ENCODE results near the gene KANK2. TPM values are rescaled to one million over a fixed set of nuclear protein-coding genes. Genes with fewer than 3 reads are reported as not detected.

Gene KANK2
- total RNA-seq, 4 donors from 2014 or later, result 177 to 241 (median 222) TPM

DNA sequence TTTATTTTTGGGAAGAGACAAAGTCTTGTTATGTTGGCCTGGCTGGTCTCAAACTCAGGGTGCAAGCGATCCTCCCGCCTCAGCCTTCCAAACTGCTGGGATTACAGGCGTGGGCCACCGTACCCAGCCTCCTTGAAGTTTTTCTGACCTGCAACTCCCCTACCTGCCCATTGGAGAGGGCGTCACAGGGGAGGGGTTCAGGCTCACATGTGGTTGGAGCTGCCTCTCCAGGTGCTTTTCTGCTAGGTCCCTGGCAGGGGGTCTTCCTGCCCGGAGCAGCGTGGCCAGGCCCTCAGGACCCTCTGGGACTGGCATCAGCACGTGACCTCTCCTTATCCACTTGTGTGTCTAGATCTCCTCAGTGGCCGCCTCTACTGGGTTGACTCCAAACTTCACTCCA lies 80.8 kb downstream of the KANK2 start:
- no peak for TF ChIP-seq POLR2A (IDR thresholded peaks at IDR 0.05)
- TF ChIP-seq, protein P1, sequence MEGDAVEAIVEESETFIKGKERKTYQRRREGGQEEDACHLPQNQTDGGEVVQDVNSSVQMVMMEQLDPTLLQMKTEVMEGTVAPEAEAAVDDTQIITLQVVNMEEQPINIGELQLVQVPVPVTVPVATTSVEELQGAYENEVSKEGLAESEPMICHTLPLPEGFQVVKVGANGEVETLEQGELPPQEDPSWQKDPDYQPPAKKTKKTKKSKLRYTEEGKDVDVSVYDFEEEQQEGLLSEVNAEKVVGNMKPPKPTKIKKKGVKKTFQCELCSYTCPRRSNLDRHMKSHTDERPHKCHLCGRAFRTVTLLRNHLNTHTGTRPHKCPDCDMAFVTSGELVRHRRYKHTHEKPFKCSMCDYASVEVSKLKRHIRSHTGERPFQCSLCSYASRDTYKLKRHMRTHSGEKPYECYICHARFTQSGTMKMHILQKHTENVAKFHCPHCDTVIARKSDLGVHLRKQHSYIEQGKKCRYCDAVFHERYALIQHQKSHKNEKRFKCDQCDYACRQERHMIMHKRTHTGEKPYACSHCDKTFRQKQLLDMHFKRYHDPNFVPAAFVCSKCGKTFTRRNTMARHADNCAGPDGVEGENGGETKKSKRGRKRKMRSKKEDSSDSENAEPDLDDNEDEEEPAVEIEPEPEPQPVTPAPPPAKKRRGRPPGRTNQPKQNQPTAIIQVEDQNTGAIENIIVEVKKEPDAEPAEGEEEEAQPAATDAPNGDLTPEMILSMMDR (IDR thresholded peaks at IDR 0.05), result no peak
- intact Hi-C loops (cut with DNase I), result no loop called here

GRCh38 chr19:11115895-11116446 lies 81.4 kb downstream of the KANK2 start:
- WGBS, 2 donors, result 81 to 85% methylated on average over 11 of the region's 11 CpGs
- DNase-seq, result no peak
- Histone ChIP-seq H3K4me3 (replicated peaks in 1 of 3) (no peak overlapping the region), H3K36me3 (peaks cover 38 to 43% of the 10 kb centered on the region in 2 donors), H3K27ac (no peak overlapping the region), H3K27me3 (no peaks in the 10 kb centered on the region), H3K9me3 (no peaks in the 10 kb centered on the region), H3K4me1 (no peaks in the 10 kb centered on the region)
- TF ChIP-seq POLR2A (IDR thresholded peaks at IDR 0.05), result no peak
- TF ChIP-seq, protein P1 (IDR thresholded peaks at IDR 0.05), result no peak
- intact Hi-C loops (cut with DNase I), result no loop called here

More for the DNA sequence above, 80.8 kb downstream of the KANK2 start:
- Histone ChIP-seq H3K27me3 (no peaks in the 10 kb centered on the region), H3K36me3 (peaks cover 38% of the 10 kb centered on the region in 2 donors), H3K9me3 (no peaks in the 10 kb centered on the region), H3K4me1 (no peaks in the 10 kb centered on the region), H3K27ac (no peak overlapping the region), H3K4me3 (replicated peaks in 1 of 3) (no peak overlapping the region)
- no peak for DNase-seq
- WGBS, 2 donors, result 80 to 95% methylated on average over 9 of the region's 9 CpGs

DNA sequence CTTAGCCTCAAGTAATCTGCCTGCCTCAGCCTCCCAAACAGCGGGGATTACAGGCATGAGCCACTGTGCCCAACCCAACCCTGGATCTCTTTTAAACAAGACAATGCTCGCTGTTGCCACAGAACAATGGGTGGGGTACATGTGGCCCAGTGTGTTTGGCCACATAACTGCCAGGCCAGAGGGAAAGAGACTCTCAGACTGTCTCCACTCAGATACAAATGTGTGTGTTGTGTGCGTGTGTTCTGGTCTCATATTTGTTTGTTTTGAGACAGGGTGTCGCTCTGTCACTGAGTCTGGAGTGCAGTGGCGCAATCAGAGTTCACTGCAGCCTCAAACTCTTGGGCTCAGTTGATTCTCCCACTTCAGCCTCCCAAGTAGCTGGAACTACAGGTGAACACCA lies 82.3 kb downstream of the KANK2 start:
- H3K27ac ChIP-seq, result no peak overlapping the region

More for the DNA sequence above, 82.3 kb downstream of the KANK2 start:
- TF ChIP-seq POLR2A (IDR thresholded peaks at IDR 0.05), result no peak
- Histone ChIP-seq H3K9me3 (no peaks in the 10 kb centered on the region), H3K4me1 (no peaks in the 10 kb centered on the region), H3K27me3 (no peaks in the 10 kb centered on the region), H3K4me3 (replicated peaks in 1 of 3) (no peak overlapping the region), H3K36me3 (peaks cover 30 to 40% of the 10 kb centered on the region in 2 donors)
- WGBS, 2 donors, result 93 to 97% methylated on average over 4 to 5 of the region's 5 CpGs
- intact Hi-C loops (cut with DNase I), result no loop called here
- no peak for DNase-seq

Other genes with a start within 250 kb of the KANK2 start
- gene SMARCA4, start 236.5 kb downstream of the KANK2 start, total RNA-seq, result 100 to 1,000 TPM in 2 of 4 donors, 10 to 100 TPM in 2; 49.4 to 108 (median 89.0) TPM
- 10 to 100 TPM in 3 of 4 donors, 1 to 10 TPM in 1; 8.7 to 39.1 (median 20.3) TPM for gene LDLR, start 108.1 kb downstream of the KANK2 start, total RNA-seq
- gene SPC24, start 41.8 kb downstream of the KANK2 start, total RNA-seq, result 1 to 10 TPM in 1 of 4 donors, under 1 TPM in 2, not detected in 1; 0.24 to 1.1 (median 0.78) TPM
- gene ANGPTL8, start 42.1 kb upstream of the KANK2 start, total RNA-seq, result 1 to 10 TPM in 1 of 4 donors, not detected in 3; 3.4 TPM
- gene DOCK6, start 65.0 kb upstream of the KANK2 start, total RNA-seq, result 100 to 1,000 TPM in 1 of 4 donors, 10 to 100 TPM in 3; 41.4 to 156 (median 58.1) TPM
- gene TSPAN16, start 98.6 kb upstream of the KANK2 start, total RNA-seq, result under 1 TPM in 1 of 4 donors, not detected in 3; 0.54 TPM
- 10 to 100 TPM; 14.8 to 30.3 (median 20.6) TPM for gene RAB3D, start 142.1 kb upstream of the KANK2 start, total RNA-seq
- 1,000 to 10,000 TPM in 1 of 4 donors, 100 to 1,000 TPM in 3; 266 to 1,029 (median 650) TPM for gene TMEM205, start 148.7 kb upstream of the KANK2 start, total RNA-seq
- 10 to 100 TPM; 27.0 to 36.9 (median 34.5) TPM for gene CCDC159, start 149.0 kb upstream of the KANK2 start, total RNA-seq
- gene PLPPR2, start 157.9 kb upstream of the KANK2 start, total RNA-seq, result 10 to 100 TPM in 1 of 4 donors, 1 to 10 TPM in 3; 6.0 to 18.4 (median 8.9) TPM
- 1 to 10 TPM; 2.3 to 4.3 (median 3.4) TPM for gene SWSAP1, start 177.1 kb upstream of the KANK2 start, total RNA-seq
- 10 to 100 TPM; 16.8 to 48.0 (median 31.3) TPM for gene EPOR, start 186.8 kb upstream of the KANK2 start, total RNA-seq
- gene RGL3, start 221.8 kb upstream of the KANK2 start, total RNA-seq, result 100 to 1,000 TPM in 2 of 4 donors, 10 to 100 TPM in 2; 63.4 to 136 (median 101) TPM
- 1 to 10 TPM in 3 of 4 donors, under 1 TPM in 1; 0.96 to 6.8 (median 3.8) TPM for gene ODAD3, start 237.6 kb upstream of the KANK2 start, total RNA-seq
- gene PRKCSH, start 238.1 kb upstream of the KANK2 start, total RNA-seq, result 100 to 1,000 TPM; 142 to 198 (median 178) TPM

All from thyroid gland (tissue), 4 donors.